NB4 (cell line): ENCODE results near the gene FMNL2.

ENCODE experiments used
- CTCF ChIP-seq: IDR thresholded peaks from one replicate; pipeline ENCODE4 v1.5.1; 2012; ENCODE audit warnings: low read depth, low read length
- MAX ChIP-seq: IDR thresholded peaks from 2 replicates; pipeline ENCODE4 v1.6.1; 2011; ENCODE audit warnings: low read depth, low read length
- MYC ChIP-seq: IDR thresholded peaks from 2 replicates; pipeline ENCODE4 v1.6.1; 2011; ENCODE audit warnings: low read depth, low read length
- POLR2A ChIP-seq: IDR thresholded peaks from 2 replicates; pipeline ENCODE4 v1.6.1; 2011; ENCODE audit warnings: mild to moderate bottlenecking; ENCODE audit not compliant: insufficient read length; ENCODE audit errors: extremely low read depth

GRCh38 chr2:152623076-152623740, 288.2 kb downstream of the FMNL2 start:
- TF ChIP-seq CTCF: no peak
- TF ChIP-seq POLR2A: no peak
- TF ChIP-seq MYC: no peak
- TF ChIP-seq MAX: no peak
